H1 (cell line): ENCODE data around the gene SENP7. TPM values are rescaled to one million over a fixed set of nuclear protein-coding genes. Genes with fewer than 3 reads are reported as not detected.

ENCODE experiments used
- CTCF ChIA-PET: fragments of 300-600 bp; sonication (Branson Sonifier 250); formaldehyde crosslinking; loops from one replicate; lab custom pipeline; 2021; ENCODE audit not compliant: partially characterized antibody; lab: Charles Lee
- POLR2A ChIA-PET: fragments of 300-600 bp; sonication (Branson Sonifier 250); formaldehyde crosslinking; loops from one replicate; lab custom pipeline; 2021; ENCODE audit warnings: inconsistent platforms; ENCODE audit not compliant: partially characterized antibody; lab: Charles Lee
- DNase-seq, 2 experiments: peaks; one replicate each; pipeline versions ENCODE4 v3.0.0 to v3.0.0-alpha.2; 2010 to 2022; ENCODE audit warnings: low spot score in 2 of 2, low read depth in 1 of 2, mixed read lengths in 1 of 2
- FAIRE-seq: peaks from 2 replicates; lab custom pipeline; 2011; peaks lifted over from hg19 to GRCh38; lab: Jason Lieb, UNC
- H2AFZ ChIP-seq: 2 replicates; pipeline ENCODE4 v1.8.1; 2012; ENCODE audit warnings: low read length, inconsistent platforms
- H2AK5ac ChIP-seq: 2 replicates; pipeline ENCODE4 v1.6.1; 2013; ENCODE audit warnings: low read depth, low read length
- H2BK120ac ChIP-seq: replicated peaks from 2 replicates; pipeline ENCODE3; 2013; ENCODE audit warnings: low read depth, low read length, inconsistent platforms
- H2BK12ac ChIP-seq: 2 replicates; pipeline ENCODE4 v1.6.1; 2013; ENCODE audit warnings: low read depth, low read length
- H2BK15ac ChIP-seq: 2 replicates; pipeline ENCODE4 v1.6.1; 2013; ENCODE audit warnings: low read length
- H2BK20ac ChIP-seq: 2 replicates; pipeline ENCODE4 v1.6.1; 2013; ENCODE audit warnings: low read length
- H2BK5ac ChIP-seq: 2 replicates; pipeline ENCODE4 v1.6.1; 2013; ENCODE audit warnings: low read depth, low read length
- H3K14ac ChIP-seq: 2 replicates; pipeline ENCODE4 v1.6.1; 2013; ENCODE audit warnings: inconsistent platforms; ENCODE audit not compliant: insufficient read length
- H3K18ac ChIP-seq: 2 replicates; pipeline ENCODE4 v1.6.1; 2013; ENCODE audit warnings: low read length; ENCODE audit errors: extremely low read depth
- H3K23ac ChIP-seq: 2 replicates; pipeline ENCODE4 v1.6.1; 2013; ENCODE audit warnings: inconsistent platforms; ENCODE audit not compliant: insufficient read length
- H3K23me2 ChIP-seq: 2 replicates; pipeline ENCODE4 v1.6.1; 2013; ENCODE audit warnings: low read depth, low read length
- H3K27ac ChIP-seq: 2 replicates; pipeline ENCODE4 v1.6.1; 2011; ENCODE audit warnings: low read depth, low read length, inconsistent platforms
- H3K27me3 ChIP-seq, 4 experiments: replicated peaks in 1 of 4; 1 replicate in 1 of 4; 2 replicates in 3 of 4; pipeline versions ENCODE4 v1.6.1 to v1.8.1; 2011 to 2013; ENCODE audit warnings: low read length in 3 of 4, mild to moderate bottlenecking in 3 of 4, inconsistent platforms in 2 of 4, mixed read lengths in 2 of 4, moderate library complexity in 1 of 4; ENCODE audit not compliant: control insufficient read depth in 3 of 4, insufficient read depth in 3 of 4; ENCODE audit errors: extremely low read depth in 1 of 4
- H3K36me3 ChIP-seq, 4 experiments: 2 replicates each; pipeline versions ENCODE4 v1.6.1 to v1.8.1; 2011 to 2013; ENCODE audit warnings: mild to moderate bottlenecking in 4 of 4, low read length in 3 of 4, moderate library complexity in 2 of 4, control low read depth in 1 of 4, inconsistent platforms in 1 of 4; ENCODE audit not compliant: insufficient read depth in 4 of 4, control insufficient read depth in 2 of 4
- H3K4ac ChIP-seq: replicated peaks from 2 replicates; pipeline ENCODE3; 2013; ENCODE audit warnings: low read length, low read depth, mixed read lengths, inconsistent platforms; ENCODE audit not compliant: insufficient read length
- H3K4me1 ChIP-seq, 4 experiments: replicated peaks in 1 of 4; 1 replicate in 1 of 4; 2 replicates in 3 of 4; pipeline versions ENCODE4 v1.6.1 to v1.8.1; 2011 to 2013; ENCODE audit warnings: low read length in 3 of 4, inconsistent platforms in 2 of 4, mixed read lengths in 1 of 4; ENCODE audit not compliant: insufficient read depth in 4 of 4, control insufficient read depth in 3 of 4
- H3K4me2 ChIP-seq, 2 experiments: 2 replicates each; pipeline versions ENCODE4 v1.6.1 to v1.8.1; 2011 to 2013; ENCODE audit warnings: low read depth in 2 of 2, low read length in 2 of 2, control low read depth in 1 of 2, inconsistent platforms in 1 of 2, mild to moderate bottlenecking in 1 of 2; ENCODE audit not compliant: insufficient read depth in 1 of 2
- H3K4me3 ChIP-seq, 4 experiments: fragments of 200-600, 300-600 bp in 1 of 4; sonication (generic), shearing (Covaris generic), sonication (Bioruptor Twin) in 1 of 4; 2 replicates each; pipeline versions ENCODE4 v1.5.1 to v1.8.1; 2011 to 2016; ENCODE audit warnings: low read length in 4 of 4, low read depth in 3 of 4, control low read depth in 2 of 4, inconsistent platforms in 2 of 4, mild to moderate bottlenecking in 2 of 4, mixed read lengths in 1 of 4, moderate library complexity in 1 of 4; ENCODE audit not compliant: insufficient read depth in 2 of 4; ENCODE audit errors: extremely low read depth in 1 of 4
- H3K56ac ChIP-seq: replicated peaks from 2 replicates; pipeline ENCODE3; 2013; ENCODE audit warnings: low read depth, mild to moderate bottlenecking, mixed read lengths, low read length, inconsistent platforms; ENCODE audit not compliant: insufficient read length
- H3K79me1 ChIP-seq: 2 replicates; pipeline ENCODE4 v1.6.1; 2013; ENCODE audit warnings: low read depth, low read length, control low read depth
- H3K79me2 ChIP-seq, 2 experiments: 2 replicates each; pipeline versions ENCODE4 v1.6.1 to v1.8.1; 2012 to 2013; ENCODE audit warnings: low read length in 2 of 2, mild to moderate bottlenecking in 2 of 2, inconsistent platforms in 1 of 2; ENCODE audit not compliant: insufficient read depth in 2 of 2, control insufficient read depth in 1 of 2
- H3K9ac ChIP-seq, 4 experiments: replicated peaks in 1 of 4; 1 replicate in 1 of 4; 2 replicates in 3 of 4; pipeline versions ENCODE4 v1.6.1 to v1.8.1; 2011 to 2013; ENCODE audit warnings: low read depth in 3 of 4, low read length in 3 of 4, control low read depth in 2 of 4, mild to moderate bottlenecking in 2 of 4, moderate library complexity in 2 of 4, inconsistent platforms in 1 of 4; ENCODE audit errors: extremely low read depth in 1 of 4
- H3K9me3 ChIP-seq, 2 experiments: 2 replicates each; pipeline versions ENCODE4 v1.6.1 to v1.8.1; 2012 to 2013; ENCODE audit warnings: mild to moderate bottlenecking in 2 of 2, moderate library complexity in 2 of 2, control low read depth in 1 of 2, inconsistent platforms in 1 of 2, low read depth in 1 of 2, low read length in 1 of 2, mixed read lengths in 1 of 2; ENCODE audit not compliant: insufficient read depth in 2 of 2
- H4K20me1 ChIP-seq, 2 experiments: replicated peaks in 1 of 2; 2 replicates each; pipeline versions ENCODE3 to v1.8.1; 2011 to 2013; ENCODE audit warnings: inconsistent platforms in 2 of 2, low read length in 2 of 2, mild to moderate bottlenecking in 1 of 2; ENCODE audit not compliant: insufficient read depth in 2 of 2, control insufficient read depth in 1 of 2
- H4K5ac ChIP-seq: 2 replicates; pipeline ENCODE4 v1.6.1; 2013; ENCODE audit warnings: low read length, low read depth, mixed read lengths, inconsistent platforms; ENCODE audit not compliant: insufficient read length
- H4K8ac ChIP-seq: 2 replicates; pipeline ENCODE4 v1.8.0; 2013; ENCODE audit warnings: mild to moderate bottlenecking, moderate library complexity, low read length, inconsistent platforms; ENCODE audit not compliant: insufficient read depth; ENCODE audit errors: extremely low read depth
- H4K91ac ChIP-seq: replicated peaks from 2 replicates; pipeline ENCODE3; 2013; ENCODE audit warnings: low read length, mixed read lengths, inconsistent platforms; ENCODE audit not compliant: insufficient read length
- BACH1 ChIP-seq: IDR thresholded peaks from 2 replicates; pipeline ENCODE4 v1.6.1; 2012; ENCODE audit warnings: low read length, improper control_type of control experiment
- EZH2 ChIP-seq: fragments of 200-600 bp; sonication (generic); IDR thresholded peaks from 2 replicates; pipeline ENCODE4 v1.7.1; 2012; ENCODE audit warnings: low read depth, mild to moderate bottlenecking, moderate library complexity, low read length, inconsistent platforms; ENCODE audit not compliant: severe bottlenecking
- FOSL1 ChIP-seq: IDR thresholded peaks from 2 replicates; pipeline ENCODE4 v1.6.1; 2011; ENCODE audit warnings: mild to moderate bottlenecking, low read depth, low read length, moderate library complexity; ENCODE audit not compliant: insufficient read depth
- HDAC2 ChIP-seq, 2 experiments: fragments of 300-600 bp in 1 of 2; sonication (generic) in 1 of 2; IDR thresholded peaks; 2 replicates each; pipeline ENCODE4 v1.6.1; 2011 to 2012; ENCODE audit warnings: low read depth in 2 of 2, low read length in 2 of 2, mild to moderate bottlenecking in 2 of 2, moderate library complexity in 2 of 2, borderline replicate concordance in 1 of 2, inconsistent platforms in 1 of 2
- JUND ChIP-seq: IDR thresholded peaks from 2 replicates; pipeline ENCODE4 v1.6.1; 2011; ENCODE audit warnings: mild to moderate bottlenecking, improper control_type of control experiment, low read length
- KDM5A ChIP-seq: fragments of 200-600 bp; IDR thresholded peaks from 2 replicates; pipeline ENCODE4 v1.7.1; 2012; ENCODE audit warnings: mild to moderate bottlenecking, low read length, inconsistent platforms, mixed read lengths
- MAFK ChIP-seq: IDR thresholded peaks from 2 replicates; pipeline ENCODE4 v1.6.1; 2012; ENCODE audit warnings: low read depth, mild to moderate bottlenecking, improper control_type of control experiment, low read length
- SIN3A ChIP-seq, 2 experiments: IDR thresholded peaks in 1 of 2; conservative IDR thresholded peaks in 1 of 2; 2 replicates each; pipeline ENCODE4 v1.6.1; 2011 to 2012; ENCODE audit warnings: low read length in 2 of 2, improper control_type of control experiment in 1 of 2, low read depth in 1 of 2, mild to moderate bottlenecking in 1 of 2
- SRF ChIP-seq: IDR thresholded peaks from 2 replicates; pipeline ENCODE4 v1.6.1; 2011; ENCODE audit warnings: mild to moderate bottlenecking, low read depth, low read length, moderate library complexity
- TAF1 ChIP-seq: IDR thresholded peaks from 2 replicates; pipeline ENCODE4 v1.6.1; 2011; ENCODE audit warnings: mild to moderate bottlenecking, low read depth, low read length
- TEAD4 ChIP-seq: IDR thresholded peaks from 2 replicates; pipeline ENCODE4 v1.6.1; 2012; ENCODE audit warnings: low read depth, low read length, inconsistent platforms, mixed read lengths
- YY1 ChIP-seq: IDR thresholded peaks from 2 replicates; pipeline ENCODE4 v1.6.1; 2011; ENCODE audit warnings: low read depth, mild to moderate bottlenecking, low read length
- WGBS, 2 experiments: shearing (Covaris generic) in 1 of 2; methylation state at CpG; one replicate each; pipeline versions ENCODE4 v1.1.6 to v1.1.7; 2013 to 2015; ENCODE audit warnings: low lambda C conversion rate in 2 of 2, mixed read lengths in 2 of 2, inconsistent platforms in 1 of 2, low coverage in 1 of 2, missing lambda C conversion rate in 1 of 2; ENCODE audit not compliant: insufficient replicate concordance in 2 of 2, insufficient coverage in 1 of 2, insufficient read length in 1 of 2; ENCODE audit errors: extremely low coverage in 1 of 2, missing lambda C conversion rate in 1 of 2; 5-methylcytosine and 5-hydroxymethylcytosine counted together
- polyA plus RNA-seq, 7 experiments: library from polyadenylated mRNA; depleted of rRNA in 3 of 7; stranded (reverse) in 5 of 7; unstranded in 2 of 7; fragments of >200 nt in 5 of 7; fragments of 200-250 nt in 2 of 7; gene quantifications; 1 replicate in 5 of 7; 2 replicates in 1 of 7; 4 replicates in 1 of 7; pipeline versions ENCODE4 v1.2.1 to v1.2.3, GENCODE V29; 2011 to 2013; ENCODE audit warnings: missing spikeins in 2 of 7, mixed read lengths in 2 of 7
- total RNA-seq: library from RNA; stranded (reverse); fragmentation: NEBNext Ultra II Directional; extraction: Animal tissue kit (Norgen Biotek cat#: 25700); gene quantifications from 2 replicates; pipeline ENCODE4 v1.2.1, GENCODE V29; 2021

The SENP7 gene
- total and polyA plus RNA-seq, 2 of the 8 experiments (the other 6 are each of a cell fraction or from before 2014, with no cell fraction given), result 2.8 to 7.8 TPM

DNA sequence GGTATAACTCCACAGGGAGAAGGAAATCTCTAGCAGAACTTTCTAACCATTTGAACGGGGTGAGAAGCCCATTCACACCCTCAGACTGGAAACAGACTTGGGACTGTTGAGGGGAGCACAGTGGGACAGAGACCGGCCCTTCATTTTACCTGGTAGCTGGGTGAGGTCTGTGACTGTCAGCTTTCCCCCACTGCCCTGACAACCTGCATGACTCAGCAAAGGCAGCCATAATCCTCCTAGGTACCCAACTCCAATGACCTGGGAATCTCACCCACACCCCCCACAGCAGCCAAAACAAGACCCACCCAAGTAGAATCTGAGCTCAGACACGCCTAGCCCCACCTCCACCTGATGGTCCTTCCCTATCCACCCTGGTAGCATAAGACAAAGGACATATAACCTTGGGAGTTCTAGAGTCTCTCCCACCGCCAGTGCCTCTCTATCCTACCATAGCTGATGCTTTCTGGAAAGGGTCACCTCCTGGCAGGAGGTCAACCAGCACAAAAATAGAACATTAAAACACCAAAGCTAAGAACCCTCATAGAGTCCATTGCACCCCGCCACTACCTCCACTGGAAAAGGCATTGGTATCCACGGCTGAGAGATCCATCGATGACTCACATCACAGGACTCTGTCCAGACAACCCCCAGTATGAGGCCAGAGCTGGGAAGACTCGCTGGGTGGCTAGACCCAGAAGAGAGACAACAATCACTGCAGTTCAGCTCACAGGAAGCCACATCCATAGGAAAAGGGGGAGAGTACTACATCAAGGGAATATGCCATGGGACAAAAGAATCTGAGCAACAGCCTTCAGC, 28.0 kb downstream of the SENP7 start:
- POLR2A ChIA-PET, result interaction anchor here (0.9 kb wide), 2 partner anchors 11 to 18 kb away, joined by 3 to 4 read pairs; no protein-coding TSS in a partner anchor
- no peaks in the 10 kb centered on the region for H3K9me3 ChIP-seq
- no peak for FAIRE-seq
- H2BK12ac ChIP-seq, result no peak overlapping the region
- 91% methylated on average over 8 of the region's 8 CpGs; no CpG with 5 or more reads in 1 of the 2 experiments for WGBS, 2 experiments
- no peak overlapping the region for H3K4ac ChIP-seq
- no peak overlapping the region for H3K9ac ChIP-seq
- H3K79me1 ChIP-seq, result peaks cover 2% of the 10 kb centered on the region; the same call in 1 of the 2 replicates
- H3K27ac ChIP-seq, result no peak overlapping the region
- no peak overlapping the region for H2BK20ac ChIP-seq
- H3K18ac ChIP-seq, result no peak overlapping the region
- peak; percentile 38; the same call in 1 of the 2 replicates for TF ChIP-seq MAFK
- TF ChIP-seq SIN3A (conservative IDR thresholded peaks at IDR 0.05 in 1 of 2, IDR thresholded peaks at IDR 0.05 in 1 of 2; ENCODE audit: low read depth in 1 of 2, low read length in 2 of 2), result no peak
- TF ChIP-seq EZH2, result no peak
- TF ChIP-seq YY1, result no peak
- peak; percentile 19; the same call in 1 of the 2 replicates for TF ChIP-seq BACH1
- TF ChIP-seq HDAC2 (IDR thresholded peaks at IDR 0.05; ENCODE audit: borderline replicate concordance in 1 of 2, low read depth in 2 of 2, low read length in 2 of 2), result no peak
- TF ChIP-seq KDM5A, result no peak
- no peak for TF ChIP-seq TEAD4
- TF ChIP-seq TAF1, result no peak
- no peak for TF ChIP-seq SRF
- TF ChIP-seq FOSL1, result no peak
- TF ChIP-seq JUND, result no peak
- TF ChIP-seq, all 59 proteins: peak for 2
- H4K91ac ChIP-seq, result no peak overlapping the region
- H3K14ac ChIP-seq, result no peak overlapping the region
- H3K79me2 ChIP-seq, result no peaks in the 10 kb centered on the region
- H3K56ac ChIP-seq, result no peak overlapping the region
- H3K4me1 ChIP-seq, result no peaks in the 10 kb centered on the region
- H4K20me1 ChIP-seq, result no peaks in the 10 kb centered on the region
- no peak overlapping the region for H3K23ac ChIP-seq
- peak overlapping the region; percentile 53; the same call in 1 of the 2 replicates for H4K8ac ChIP-seq
- H3K4me2 ChIP-seq, result no peak overlapping the region
- no peaks in the 10 kb centered on the region for H3K23me2 ChIP-seq
- no peak overlapping the region for H2BK15ac ChIP-seq
- no peak overlapping the region for H2BK5ac ChIP-seq
- H3K4me3 ChIP-seq, result no peak overlapping the region
- no peak overlapping the region for H4K5ac ChIP-seq
- H2AK5ac ChIP-seq, result no peak overlapping the region
- CTCF ChIA-PET, result interaction anchor here (1.2 to 1.3 kb wide), 2 partner anchors 11 to 17 kb away, joined by 3 read pairs; no protein-coding TSS in a partner anchor
- H2BK120ac ChIP-seq, result no peak overlapping the region
- H3K27me3 ChIP-seq, result no peaks in the 10 kb centered on the region
- no peak overlapping the region for H2AFZ ChIP-seq
- DNase-seq, result no peak
- no peaks in the 10 kb centered on the region for H3K36me3 ChIP-seq
